Measurements from ENCODE around the gene UBR3. TPM values are rescaled to one million over a fixed set of nuclear protein-coding genes. Genes with fewer than 3 reads are reported as not detected.
A peak's percentile ranks its signal among the peaks of the same experiment; 100 is the strongest.

Gene UBR3, protein sequence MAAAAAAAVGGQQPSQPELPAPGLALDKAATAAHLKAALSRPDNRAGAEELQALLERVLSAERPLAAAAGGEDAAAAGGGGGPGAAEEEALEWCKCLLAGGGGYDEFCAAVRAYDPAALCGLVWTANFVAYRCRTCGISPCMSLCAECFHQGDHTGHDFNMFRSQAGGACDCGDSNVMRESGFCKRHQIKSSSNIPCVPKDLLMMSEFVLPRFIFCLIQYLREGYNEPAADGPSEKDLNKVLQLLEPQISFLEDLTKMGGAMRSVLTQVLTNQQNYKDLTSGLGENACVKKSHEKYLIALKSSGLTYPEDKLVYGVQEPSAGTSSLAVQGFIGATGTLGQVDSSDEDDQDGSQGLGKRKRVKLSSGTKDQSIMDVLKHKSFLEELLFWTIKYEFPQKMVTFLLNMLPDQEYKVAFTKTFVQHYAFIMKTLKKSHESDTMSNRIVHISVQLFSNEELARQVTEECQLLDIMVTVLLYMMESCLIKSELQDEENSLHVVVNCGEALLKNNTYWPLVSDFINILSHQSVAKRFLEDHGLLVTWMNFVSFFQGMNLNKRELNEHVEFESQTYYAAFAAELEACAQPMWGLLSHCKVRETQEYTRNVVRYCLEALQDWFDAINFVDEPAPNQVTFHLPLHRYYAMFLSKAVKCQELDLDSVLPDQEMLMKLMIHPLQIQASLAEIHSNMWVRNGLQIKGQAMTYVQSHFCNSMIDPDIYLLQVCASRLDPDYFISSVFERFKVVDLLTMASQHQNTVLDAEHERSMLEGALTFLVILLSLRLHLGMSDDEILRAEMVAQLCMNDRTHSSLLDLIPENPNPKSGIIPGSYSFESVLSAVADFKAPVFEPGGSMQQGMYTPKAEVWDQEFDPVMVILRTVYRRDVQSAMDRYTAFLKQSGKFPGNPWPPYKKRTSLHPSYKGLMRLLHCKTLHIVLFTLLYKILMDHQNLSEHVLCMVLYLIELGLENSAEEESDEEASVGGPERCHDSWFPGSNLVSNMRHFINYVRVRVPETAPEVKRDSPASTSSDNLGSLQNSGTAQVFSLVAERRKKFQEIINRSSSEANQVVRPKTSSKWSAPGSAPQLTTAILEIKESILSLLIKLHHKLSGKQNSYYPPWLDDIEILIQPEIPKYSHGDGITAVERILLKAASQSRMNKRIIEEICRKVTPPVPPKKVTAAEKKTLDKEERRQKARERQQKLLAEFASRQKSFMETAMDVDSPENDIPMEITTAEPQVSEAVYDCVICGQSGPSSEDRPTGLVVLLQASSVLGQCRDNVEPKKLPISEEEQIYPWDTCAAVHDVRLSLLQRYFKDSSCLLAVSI (N-terminal part only)
- total RNA-seq: 10 to 100 TPM; 58.6 to 63.9 TPM
- polyA plus RNA-seq: 10 to 100 TPM in 1 of 2 donors, 1 to 10 TPM in 1; 6.1 to 23.8 TPM
- long read RNA-seq, donor 1, full-length matches to known transcripts: 2 of 10 reads
- long read RNA-seq, donor 1, partial matches to known transcripts: 3 of 10 reads
- long read RNA-seq, donor 1, other reads (novel, unspliced or antisense): 5 of 10 reads
- long read RNA-seq, donor 2, partial matches to known transcripts: 10 of 24 reads
- long read RNA-seq, donor 2, other reads (novel, unspliced or antisense): 14 of 24 reads

GRCh38 chr2:169827272-169828140 is at the start of gene UBR3:
TSS of gene UBR3 (plus strand) at chr2:169827454. CDS start at chr2:169827508, 54 bp downstream.
- no peaks in the 10 kb centered on the region for H3K36me3 ChIP-seq (ENCODE audit: control insufficient read depth in 1 of 2, insufficient read depth in 2 of 2, low read length in 1 of 2)
- intact Hi-C loops (cut with DNase I): loop anchor here in 1 of 2 donors (10.0 kb wide), 1 partner anchor 47 kb away; no protein-coding TSS in a partner anchor
- peak within 1 kb of the TSS; percentile 20 to 89 for H3K27ac ChIP-seq (ENCODE audit: low read depth in 1 of 2, low read length in 2 of 2)
- ATAC-seq (ENCODE audit: low FRiP score) (peak; percentile 98), DNase-seq (peak; percentile 96 to 98)
- WGBS, 2 donors: 0 to 1% methylated on average over 77 to 104 of the region's 104 CpGs
- H3K9me3 ChIP-seq (ENCODE audit: control insufficient read depth, low read length): no peaks in the 10 kb centered on the region
- peak within 1 kb of the TSS; percentile 71 to 84 for H3K4me3 ChIP-seq (ENCODE audit: low read length in 2 of 2)
- H3K27me3 ChIP-seq (ENCODE audit: control insufficient read depth in 1 of 2, insufficient read depth in 2 of 2, low read length in 1 of 2): no peaks in the 10 kb centered on the region
- H3K4me1 ChIP-seq (ENCODE audit: control insufficient read depth in 1 of 2, insufficient read depth in 2 of 2, low read length in 2 of 2): peaks cover 0 to 4% of the 10 kb centered on the region in 2 donors

DNA sequence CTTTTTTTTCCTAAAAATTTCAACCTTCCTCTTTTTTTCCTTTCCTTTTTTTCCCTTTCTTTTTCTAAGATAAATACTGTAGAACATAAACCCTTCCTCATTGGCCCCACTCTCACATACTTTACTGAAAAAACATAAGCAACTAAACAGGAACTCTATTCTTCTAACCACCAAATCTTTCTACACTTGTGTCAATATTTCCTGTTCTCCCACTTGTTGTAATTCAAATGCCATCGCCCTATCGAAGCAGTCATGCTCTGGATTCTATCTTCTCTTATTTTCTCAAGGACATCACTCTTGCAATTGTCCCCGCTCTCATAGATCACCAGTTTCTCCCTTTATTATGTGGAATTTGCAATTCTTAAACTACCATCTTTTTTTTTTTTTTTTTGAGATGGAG is 48.8 kb upstream of the UBR3 start:
- WGBS, 2 donors: 69 to 79% methylated on average over 3 of the region's 3 CpGs
- no peaks in the 10 kb centered on the region for H3K27me3 ChIP-seq (ENCODE audit: control insufficient read depth in 1 of 2, insufficient read depth in 2 of 2, low read length in 1 of 2)
- no peaks in the 10 kb centered on the region for H3K9me3 ChIP-seq (ENCODE audit: control insufficient read depth, low read length)
- H3K4me3 ChIP-seq (ENCODE audit: low read length in 2 of 2): no peak overlapping the region
- ATAC-seq (ENCODE audit: low FRiP score) (no peak), DNase-seq (no peak)
- no peaks in the 10 kb centered on the region for H3K36me3 ChIP-seq (ENCODE audit: control insufficient read depth in 1 of 2, insufficient read depth in 2 of 2, low read length in 1 of 2)
- H3K4me1 ChIP-seq (ENCODE audit: control insufficient read depth in 1 of 2, insufficient read depth in 2 of 2, low read length in 2 of 2): no peaks in the 10 kb centered on the region
- intact Hi-C loops (cut with DNase I): no loop called here
- no peak overlapping the region for H3K27ac ChIP-seq (ENCODE audit: low read depth in 1 of 2, low read length in 2 of 2)

DNA sequence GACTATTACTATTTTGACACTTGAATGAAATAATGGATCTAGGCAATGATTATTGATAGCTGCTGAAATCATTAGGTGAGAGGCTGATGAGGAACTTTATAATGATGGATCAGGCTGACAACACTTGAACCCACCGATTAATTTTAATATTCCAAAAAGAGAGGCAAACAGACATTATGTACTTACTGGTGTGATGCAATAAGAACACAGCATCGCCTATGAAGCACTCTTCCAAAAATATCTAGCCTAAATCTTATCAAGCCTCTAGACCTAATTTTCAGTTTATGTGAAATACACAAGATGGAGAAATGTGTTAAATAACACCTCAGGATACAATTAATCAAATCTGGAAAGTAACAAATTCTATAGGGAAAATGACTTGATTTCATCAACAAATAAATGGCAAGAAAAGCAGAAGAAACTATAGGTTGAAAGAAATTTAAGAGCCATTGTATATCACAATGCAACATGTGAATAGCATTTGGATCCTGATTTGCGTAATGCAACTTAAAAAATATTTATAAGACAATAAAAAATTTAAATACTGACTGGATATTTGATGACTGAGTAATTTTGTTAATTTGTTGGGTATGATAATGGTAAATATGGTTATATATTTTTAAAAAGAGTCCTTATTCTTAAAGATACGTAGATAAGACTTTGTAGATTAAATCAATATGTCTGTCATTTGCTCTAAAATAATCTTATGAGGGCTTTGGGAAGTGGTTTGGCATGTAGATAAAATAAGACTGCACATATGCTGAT is 45.8 kb upstream of the UBR3 start:
- no peaks in the 10 kb centered on the region for H3K36me3 ChIP-seq (ENCODE audit: control insufficient read depth in 1 of 2, insufficient read depth in 2 of 2, low read length in 1 of 2)
- H3K4me1 ChIP-seq (ENCODE audit: control insufficient read depth in 1 of 2, insufficient read depth in 2 of 2, low read length in 2 of 2): no peaks in the 10 kb centered on the region
- H3K9me3 ChIP-seq (ENCODE audit: control insufficient read depth, low read length): no peaks in the 10 kb centered on the region
- H3K27ac ChIP-seq (ENCODE audit: low read depth in 1 of 2, low read length in 2 of 2): no peak overlapping the region
- DNase-seq (no peak), ATAC-seq (ENCODE audit: low FRiP score) (no peak)
- H3K4me3 ChIP-seq (ENCODE audit: low read length in 2 of 2): no peak overlapping the region
- intact Hi-C loops (cut with DNase I): no loop called here
- no peaks in the 10 kb centered on the region for H3K27me3 ChIP-seq (ENCODE audit: control insufficient read depth in 1 of 2, insufficient read depth in 2 of 2, low read length in 1 of 2)
- WGBS, 2 donors: 82 to 97% methylated on average over 4 of the region's 4 CpGs

DNA sequence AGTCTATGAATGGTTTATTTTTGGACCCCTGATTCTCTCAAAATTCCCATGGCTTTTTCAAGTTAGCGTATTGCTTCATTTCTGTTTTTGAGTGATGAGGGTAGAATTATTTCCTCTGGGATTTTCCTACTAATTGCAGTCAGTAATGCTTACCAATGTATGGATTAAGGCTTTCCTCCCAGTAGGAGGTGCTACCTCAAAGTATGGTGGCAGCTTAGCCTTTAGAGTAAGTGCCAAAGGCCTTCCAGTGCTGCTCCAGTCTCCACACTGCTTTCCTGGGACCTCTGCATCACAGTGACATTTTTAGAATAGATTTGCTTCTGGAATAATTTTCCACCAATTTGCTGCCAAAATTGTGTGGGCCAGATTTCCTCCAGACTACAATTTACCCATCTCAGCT is 44.7 kb upstream of the UBR3 start:
- DNase-seq (no peak), ATAC-seq (ENCODE audit: low FRiP score) (no peak)
- intact Hi-C loops (cut with DNase I): no loop called here
- H3K4me1 ChIP-seq (ENCODE audit: control insufficient read depth in 1 of 2, insufficient read depth in 2 of 2, low read length in 2 of 2): no peaks in the 10 kb centered on the region
- no peaks in the 10 kb centered on the region for H3K36me3 ChIP-seq (ENCODE audit: control insufficient read depth in 1 of 2, insufficient read depth in 2 of 2, low read length in 1 of 2)
- no peaks in the 10 kb centered on the region for H3K9me3 ChIP-seq (ENCODE audit: control insufficient read depth, low read length)
- no peak overlapping the region for H3K27ac ChIP-seq (ENCODE audit: low read depth in 1 of 2, low read length in 2 of 2)
- no peak overlapping the region for H3K4me3 ChIP-seq (ENCODE audit: low read length in 2 of 2)
- 89 to 97% methylated on average over 1 of the region's 1 CpG for WGBS, 2 donors
- H3K27me3 ChIP-seq (ENCODE audit: control insufficient read depth in 1 of 2, insufficient read depth in 2 of 2, low read length in 1 of 2): no peaks in the 10 kb centered on the region

- H3K9me3 ChIP-seq (ENCODE audit: control insufficient read depth, low read length): no peaks in the 10 kb centered on the region
- no peaks in the 10 kb centered on the region for H3K27me3 ChIP-seq (ENCODE audit: control insufficient read depth in 1 of 2, insufficient read depth in 2 of 2, low read length in 1 of 2)
- ATAC-seq (ENCODE audit: low FRiP score): no peak
- intact Hi-C loops (cut with DNase I): no loop called here
- no peaks in the 10 kb centered on the region for H3K4me1 ChIP-seq (ENCODE audit: control insufficient read depth in 1 of 2, insufficient read depth in 2 of 2, low read length in 2 of 2)
- H3K4me3 ChIP-seq (ENCODE audit: low read length in 2 of 2): no peak overlapping the region
- no peak overlapping the region for H3K27ac ChIP-seq (ENCODE audit: low read depth in 1 of 2, low read length in 2 of 2)
- H3K36me3 ChIP-seq (ENCODE audit: control insufficient read depth in 1 of 2, insufficient read depth in 2 of 2, low read length in 1 of 2): no peaks in the 10 kb centered on the region
- WGBS, 2 donors: 88 to 89% methylated on average over 5 of the region's 5 CpGs
- no peak for DNase-seq
These were observed 36.7 kb upstream of the UBR3 start for GRCh38 chr2:169790581-169790980.

DNA sequence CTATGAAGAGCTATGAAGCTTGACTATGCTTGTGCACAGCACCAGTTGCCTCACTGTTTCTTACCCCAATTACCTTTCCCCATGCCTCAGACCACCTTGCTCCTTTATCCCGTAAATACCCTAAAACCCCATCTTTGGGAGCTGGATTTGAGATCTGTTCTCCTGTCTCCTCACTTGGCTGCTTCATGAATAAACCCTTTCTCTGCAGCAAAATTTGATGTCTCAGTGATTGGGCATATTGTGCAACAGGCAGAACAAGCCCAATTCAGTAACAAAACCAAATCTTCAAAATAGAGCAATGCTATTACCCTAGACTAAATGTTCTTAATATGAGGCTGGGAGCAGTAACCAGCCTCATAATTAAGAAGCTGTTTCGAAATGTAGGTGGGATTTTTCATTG is 32.1 kb upstream of the UBR3 start:
- 68 to 95% methylated on average over 2 of the region's 2 CpGs for WGBS, 2 donors
- no peak for DNase-seq
- no peaks in the 10 kb centered on the region for H3K4me1 ChIP-seq (ENCODE audit: control insufficient read depth in 1 of 2, insufficient read depth in 2 of 2, low read length in 2 of 2)
- no peak overlapping the region for H3K27ac ChIP-seq (ENCODE audit: low read depth in 1 of 2, low read length in 2 of 2)
- H3K4me3 ChIP-seq (ENCODE audit: low read length in 2 of 2): no peak overlapping the region
- H3K9me3 ChIP-seq (ENCODE audit: control insufficient read depth, low read length): no peaks in the 10 kb centered on the region
- intact Hi-C loops (cut with DNase I): no loop called here
- no peaks in the 10 kb centered on the region for H3K27me3 ChIP-seq (ENCODE audit: control insufficient read depth in 1 of 2, insufficient read depth in 2 of 2, low read length in 1 of 2)
- H3K36me3 ChIP-seq (ENCODE audit: control insufficient read depth in 1 of 2, insufficient read depth in 2 of 2, low read length in 1 of 2): no peaks in the 10 kb centered on the region
- ATAC-seq (ENCODE audit: low FRiP score): no peak

- Histone ChIP-seq H3K36me3 (ENCODE audit: control insufficient read depth in 1 of 2, insufficient read depth in 2 of 2, low read length in 1 of 2) (no peaks in the 10 kb centered on the region), H3K27ac (ENCODE audit: low read depth in 1 of 2, low read length in 2 of 2) (no peak overlapping the region), H3K4me1 (ENCODE audit: control insufficient read depth in 1 of 2, insufficient read depth in 2 of 2, low read length in 2 of 2) (no peaks in the 10 kb centered on the region), H3K27me3 (ENCODE audit: control insufficient read depth in 1 of 2, insufficient read depth in 2 of 2, low read length in 1 of 2) (no peaks in the 10 kb centered on the region), H3K4me3 (ENCODE audit: low read length in 2 of 2) (no peak overlapping the region), H3K9me3 (ENCODE audit: control insufficient read depth, low read length) (no peaks in the 10 kb centered on the region)
- DNase-seq (no peak), ATAC-seq (ENCODE audit: low FRiP score) (no peak)
- intact Hi-C loops (cut with DNase I): no loop called here
- WGBS, 2 donors: 75 to 79% methylated on average over 6 of the region's 6 CpGs
These were observed 30.8 kb upstream of the UBR3 start for GRCh38 chr2:169796441-169796840.
